Cardiac fibroblast (primary cell): ENCODE results near the gene TTC29.

Source experiments
- DNase-seq, 2 donors: peaks; one replicate each; pipeline versions ENCODE4 v3.0.0 to v3.0.0-alpha.2; 2010; ENCODE audit warnings: low read depth in 2 of 2
- H3K4me3 ChIP-seq, 2 donors: replicated peaks in 1 of 2; 1 replicate in 1 of 2; 2 replicates in 1 of 2; pipeline ENCODE4 v1.5.1; 2011; ENCODE audit warnings: low read depth in 2 of 2, low read length in 2 of 2, mild to moderate bottlenecking in 2 of 2, moderate library complexity in 1 of 2
- CTCF ChIP-seq: IDR thresholded peaks from one replicate; pipeline ENCODE4 v1.5.1; 2011; ENCODE audit warnings: low read depth, mild to moderate bottlenecking, low read length, inconsistent platforms

TTC29 gene

GRCh38 chr4:146972036-146972435 is 26.4 kb upstream of the TTC29 start:
- no peak for TF ChIP-seq CTCF
- H3K4me3 ChIP-seq = no peak overlapping the region
- DNase-seq = no peak

- DNase-seq = no peak
- no peak overlapping the region for H3K4me3 ChIP-seq
- peak; percentile 1 for TF ChIP-seq CTCF
Measured at GRCh38 chr4:146969126-146969525, 23.5 kb upstream of the TTC29 start.

- no peak for DNase-seq
- H3K4me3 ChIP-seq = no peak overlapping the region
- no peak for TF ChIP-seq CTCF
Measured at GRCh38 chr4:146960634-146961033, 15.0 kb upstream of the TTC29 start.

GRCh38 chr4:146959692-146960091 is 14.0 kb upstream of the TTC29 start:
- no peak for TF ChIP-seq CTCF

GRCh38 chr4:146957237-146957636 is 11.6 kb upstream of the TTC29 start:
- no peak for TF ChIP-seq CTCF
- DNase-seq = peak in 1 of 2 donors; percentile 98

More at GRCh38 chr4:146959692-146960091, 14.0 kb upstream of the TTC29 start:
- no peak overlapping the region for H3K4me3 ChIP-seq
- peak in 1 of 2 donors; percentile 77 for DNase-seq

GRCh38 chr4:146952896-146953295 is 7.2 kb upstream of the TTC29 start:
- no peak for DNase-seq
- no peak for TF ChIP-seq CTCF
- no peak overlapping the region for H3K4me3 ChIP-seq

More at GRCh38 chr4:146957237-146957636, 11.6 kb upstream of the TTC29 start:
- no peak overlapping the region for H3K4me3 ChIP-seq

- no peak overlapping the region for H3K4me3 ChIP-seq
- TF ChIP-seq CTCF = no peak
- no peak for DNase-seq
Measured at GRCh38 chr4:146949559-146949958, 3.9 kb upstream of the TTC29 start.
